ENCODE data around the gene TANC1.
"Not testable (repeated sequence)": the region's sequence is repeated elsewhere in the genome, so short reads cannot be mapped to it uniquely, and the experiment has no call there.

The TANC1 gene

DNA sequence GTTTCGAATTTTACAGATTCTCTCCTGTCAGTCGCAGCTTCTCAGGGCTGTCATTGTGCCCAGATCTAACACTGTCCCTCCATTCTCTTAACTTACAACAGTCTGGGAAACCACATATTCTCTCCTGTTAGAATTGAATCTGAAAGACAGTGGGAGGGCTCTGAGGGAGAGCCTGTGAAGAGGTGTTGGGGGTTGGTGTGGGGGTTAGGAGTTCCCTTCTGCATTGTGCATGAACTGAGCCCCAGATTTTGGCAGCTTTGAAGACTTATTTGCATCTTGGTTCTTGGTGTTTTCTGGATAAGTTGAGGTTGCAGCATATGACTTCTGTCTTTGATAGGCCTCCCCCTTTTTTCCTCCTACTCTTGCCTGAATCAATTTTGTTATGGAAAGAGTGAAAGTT is 64.1 kb downstream of the TANC1 start:
- DNase-seq, result no peak

DNA sequence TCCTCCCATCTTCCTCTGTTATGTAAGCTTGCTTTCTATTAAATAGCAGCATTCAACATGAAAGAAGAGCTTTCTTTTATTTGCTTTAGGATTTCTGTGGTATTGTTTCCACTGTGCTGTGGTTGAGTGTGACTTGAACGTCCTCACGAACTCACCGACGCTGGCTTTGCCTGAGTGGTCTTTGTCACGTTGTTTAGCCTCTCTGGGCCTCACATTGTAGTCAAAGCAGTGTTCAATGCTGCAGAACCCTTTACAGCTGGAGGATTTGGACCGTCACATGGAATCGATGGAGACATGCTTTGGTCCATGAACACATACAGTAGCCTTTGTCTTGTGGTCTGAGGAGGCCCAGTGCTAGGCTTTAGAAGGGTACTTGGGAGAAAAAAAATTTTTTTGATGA is 66.3 kb downstream of the TANC1 start:
- no peak for DNase-seq

DNA sequence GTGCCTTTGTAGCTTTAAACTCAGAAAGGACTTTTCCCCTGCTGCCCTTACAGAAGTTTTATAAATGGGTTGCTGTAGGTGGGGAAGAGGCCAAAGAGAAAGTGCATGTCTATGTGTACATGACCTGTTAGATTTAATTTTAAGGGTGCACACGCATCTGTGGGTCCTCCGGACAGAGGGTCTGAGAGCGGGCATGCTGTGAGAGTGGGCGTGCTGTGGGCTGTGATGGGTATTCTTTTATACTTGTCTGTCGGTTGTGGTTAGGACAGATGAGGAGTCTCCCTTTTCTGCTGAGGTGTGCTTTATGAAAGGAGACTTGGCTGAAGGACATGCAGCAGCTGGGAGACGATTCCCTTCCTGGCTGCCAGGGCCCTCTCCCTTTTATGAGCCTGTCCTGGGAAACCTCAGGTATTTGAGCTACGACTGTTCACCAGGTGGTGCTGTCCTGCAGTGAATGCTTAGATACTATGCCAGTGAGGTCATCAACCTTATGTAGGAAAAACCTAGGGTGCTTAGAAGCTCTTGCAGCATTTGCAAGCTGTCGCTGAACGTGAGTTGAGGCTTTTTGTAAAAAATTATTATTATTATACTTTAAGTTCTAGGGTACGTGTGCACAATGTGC is 67.5 kb downstream of the TANC1 start:
- no peak for DNase-seq

DNA sequence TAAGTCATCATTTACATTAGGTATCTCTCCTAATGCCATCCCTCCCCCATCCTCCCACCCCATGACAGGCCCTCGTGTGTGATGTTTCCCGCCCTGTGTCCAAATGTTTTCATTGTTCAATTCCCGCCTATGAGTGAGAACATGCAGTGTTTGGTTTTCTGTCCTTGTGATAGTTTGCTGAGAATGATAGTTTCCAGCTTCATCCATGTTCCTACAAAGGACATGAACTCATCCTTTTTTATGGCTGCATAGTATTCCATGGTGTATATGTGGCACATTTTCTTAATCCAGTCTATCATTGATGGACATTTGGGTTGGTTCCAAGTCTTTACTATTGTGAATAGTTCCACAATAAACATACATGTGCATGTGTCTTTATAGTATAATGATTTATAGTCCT is 68.0 kb downstream of the TANC1 start:
- DNase-seq, result not testable (repeated sequence)

DNA sequence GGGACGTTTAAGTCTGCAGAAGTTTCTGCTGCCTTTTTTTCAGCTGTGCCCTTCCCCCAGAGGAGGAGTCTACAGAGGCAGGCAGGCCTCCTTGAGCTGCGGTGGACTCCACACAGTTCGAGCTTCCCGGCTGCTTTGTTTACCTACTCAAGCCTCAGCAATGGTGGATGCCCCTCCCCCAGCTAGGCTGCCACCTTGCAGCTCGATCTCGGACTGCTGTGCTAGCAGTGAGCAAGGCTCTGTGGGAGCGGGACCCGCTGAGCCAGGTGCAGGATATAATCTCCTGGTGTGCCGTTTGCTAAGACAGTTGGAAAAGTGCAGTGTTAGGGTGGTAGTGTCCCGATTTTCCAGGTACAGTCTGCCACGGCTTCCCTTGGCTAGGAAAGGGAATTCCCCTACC is 72.9 kb downstream of the TANC1 start:
- not testable (repeated sequence) for DNase-seq

DNA sequence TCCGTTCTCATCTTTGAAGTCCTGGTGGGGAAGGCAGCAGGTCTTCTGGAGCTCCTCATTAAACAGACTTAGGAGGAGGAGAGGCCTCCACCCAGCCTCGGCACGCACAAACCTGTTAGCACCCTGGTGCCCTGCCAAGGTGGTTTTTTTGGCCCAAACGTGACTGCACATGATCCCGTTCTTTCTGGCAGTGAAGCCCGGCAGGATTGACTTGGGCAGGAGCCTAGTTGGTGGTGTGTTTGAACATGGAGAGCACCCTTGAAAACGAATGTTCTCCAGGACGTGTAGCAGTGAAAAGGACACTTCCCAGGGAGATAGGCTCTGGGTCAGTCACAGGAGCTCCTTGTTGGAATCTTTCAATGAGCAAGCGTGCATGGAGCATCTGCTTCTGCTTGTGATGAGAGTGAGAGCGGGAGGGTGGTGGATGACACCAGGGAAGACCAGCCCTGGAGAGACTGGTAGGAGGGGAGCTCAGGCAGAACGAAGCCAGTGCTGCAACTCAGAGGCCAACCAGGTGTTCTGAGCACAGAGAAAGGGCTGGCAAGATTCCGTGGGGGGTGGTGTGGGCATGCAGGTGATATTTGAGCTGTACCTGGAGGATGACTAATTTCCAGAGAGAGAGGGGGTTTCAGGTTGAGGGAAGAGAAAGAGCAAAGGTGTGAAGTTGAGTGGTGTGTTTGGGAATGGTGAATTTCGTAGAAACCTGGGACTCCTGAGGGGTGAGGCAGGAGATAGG is 73.8 kb downstream of the TANC1 start:
- DNase-seq, result no peak

DNA sequence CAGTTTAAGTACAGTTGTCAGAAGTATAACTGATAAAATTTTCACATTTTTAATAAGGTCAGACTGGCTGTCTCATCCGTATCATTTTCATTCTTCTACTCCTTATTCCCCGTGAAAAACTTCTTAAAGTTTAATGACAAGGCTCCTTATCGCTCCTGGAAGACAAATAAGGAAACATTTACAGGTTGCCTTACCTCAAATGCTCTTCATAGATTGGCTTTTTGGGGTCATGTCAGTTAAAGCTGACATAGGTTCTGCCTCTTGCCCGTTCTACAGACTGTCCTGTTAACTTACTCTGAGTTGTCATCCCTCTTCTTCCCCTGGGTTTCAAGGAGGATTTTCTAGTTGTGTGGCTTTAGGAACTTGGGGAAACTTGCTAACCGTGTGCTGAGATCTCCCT is 75.3 kb downstream of the TANC1 start:
- DNase-seq, result no peak

DNA sequence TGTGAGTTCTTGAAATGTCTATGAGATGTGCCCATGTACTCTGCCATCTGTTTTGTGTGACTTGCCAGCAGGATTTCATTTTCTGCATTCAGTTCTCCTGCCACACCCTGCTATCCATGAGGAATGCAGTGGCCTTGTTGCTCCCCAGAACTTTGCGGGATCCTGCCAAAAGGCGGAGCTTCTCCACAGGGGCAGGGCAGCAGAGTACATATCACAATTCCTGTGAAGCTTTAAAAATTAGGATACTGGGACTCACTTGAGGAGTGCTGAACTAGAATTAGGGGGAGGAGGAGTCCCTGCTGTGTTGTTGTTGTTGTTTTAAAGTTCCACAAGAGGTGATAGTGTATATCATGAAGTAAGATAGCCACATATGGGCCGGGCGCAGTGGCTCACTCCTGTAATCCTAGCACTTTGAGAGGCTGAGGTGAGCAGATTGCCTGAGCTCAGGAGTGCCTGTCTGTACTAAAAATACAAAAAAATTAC is 76.4 kb downstream of the TANC1 start:
- DNase-seq, result no peak

DNA sequence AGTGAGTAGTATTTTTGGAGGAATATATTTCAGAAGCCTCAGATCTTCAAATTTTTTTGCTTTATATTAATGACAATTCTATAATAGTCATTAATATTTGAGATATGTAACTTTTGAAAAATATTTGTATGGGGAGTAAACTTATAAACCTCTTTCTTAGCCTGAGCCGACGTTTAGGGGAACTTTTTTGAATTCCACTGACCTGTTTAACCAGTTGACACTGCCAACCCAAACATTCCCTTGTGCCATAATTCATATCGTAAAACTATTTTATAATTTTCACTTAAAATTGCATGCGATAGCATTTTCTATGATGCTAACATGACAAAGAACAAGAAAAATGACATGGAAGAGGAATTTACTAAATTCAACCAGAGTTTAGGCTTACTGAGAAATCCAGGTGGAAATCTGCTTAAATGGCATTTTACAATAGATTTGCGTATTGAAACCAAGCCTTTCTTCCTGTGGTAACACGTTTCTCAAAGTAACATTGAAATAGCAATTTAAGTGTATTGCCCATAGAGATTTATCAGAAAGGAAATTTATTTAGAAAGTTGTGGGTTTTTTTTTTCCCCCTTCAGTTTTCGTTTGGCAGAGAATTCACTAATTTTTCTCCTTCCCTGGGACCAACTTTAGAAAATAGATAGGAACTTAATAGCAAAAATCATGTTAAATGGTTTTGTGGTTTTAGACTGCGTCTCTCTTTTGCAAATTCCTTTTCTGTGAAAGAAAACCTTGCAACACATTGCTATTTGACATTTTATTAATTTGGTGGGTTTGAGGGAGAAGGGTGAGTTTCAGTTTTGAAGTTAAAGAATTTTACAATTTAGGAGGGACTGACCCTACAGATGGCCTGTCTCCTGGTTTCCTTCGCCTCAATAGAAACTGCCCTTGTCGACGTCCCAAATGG is 77.4 kb downstream of the TANC1 start:
- no peak for DNase-seq

DNA sequence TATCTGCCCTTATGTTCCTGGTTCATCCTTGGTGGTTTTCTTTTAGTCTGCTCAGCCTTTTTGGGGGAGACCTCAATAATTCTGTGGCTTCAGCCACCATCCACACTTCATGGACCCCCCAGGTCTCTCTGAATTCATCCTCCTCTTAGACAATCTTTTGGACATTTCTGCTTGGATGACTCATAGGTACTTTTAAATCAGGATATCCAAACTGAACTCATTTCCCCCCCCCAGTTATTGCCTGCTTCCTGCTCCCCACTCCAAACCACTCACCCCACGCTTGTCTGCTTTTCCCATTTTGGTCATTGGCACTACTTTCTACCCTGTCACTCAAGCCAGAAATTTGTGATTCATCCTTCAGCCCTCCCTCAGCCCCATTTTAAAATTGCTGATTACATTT is 78.5 kb downstream of the TANC1 start:
- DNase-seq, result no peak

DNA sequence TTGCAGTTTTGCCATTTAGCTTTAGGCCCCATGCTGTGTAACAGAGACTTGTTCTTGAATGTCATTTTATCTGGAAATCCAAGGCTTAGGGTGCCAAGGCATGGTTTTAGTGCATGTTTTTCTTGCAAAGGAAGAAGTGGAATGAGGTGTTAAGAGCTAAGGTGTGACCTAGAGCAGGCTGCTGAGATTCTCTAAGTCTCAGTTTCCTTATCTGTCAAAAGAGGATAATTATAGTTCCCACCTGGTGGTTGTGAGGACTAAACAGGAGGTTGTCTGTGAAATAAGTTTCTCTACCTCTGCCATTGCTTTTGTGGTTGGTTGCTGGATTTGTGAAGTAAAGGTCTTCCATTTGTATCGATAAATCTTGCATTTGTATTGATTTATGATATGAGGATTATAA is 82.0 kb downstream of the TANC1 start:
- DNase-seq, result no peak

DNA sequence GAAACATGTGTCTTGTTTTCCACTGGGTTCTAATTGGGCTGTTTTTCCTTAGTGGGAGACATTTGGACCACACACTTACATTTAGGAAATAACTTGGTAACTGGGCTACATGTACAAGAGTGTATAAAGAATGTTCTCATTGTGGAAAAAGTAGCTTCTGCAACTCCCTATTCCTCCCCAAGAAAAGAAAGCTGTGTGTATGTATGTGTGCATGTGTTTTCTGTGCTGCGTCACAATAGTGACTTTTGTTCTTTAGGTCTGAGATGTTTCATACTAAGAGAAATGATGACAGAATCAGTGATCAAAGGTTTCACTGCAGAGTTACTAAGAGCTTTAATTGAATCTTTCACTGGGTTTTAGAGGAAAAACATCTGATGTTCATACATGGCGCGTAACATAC is 82.7 kb downstream of the TANC1 start:
- DNase-seq, result no peak

DNA sequence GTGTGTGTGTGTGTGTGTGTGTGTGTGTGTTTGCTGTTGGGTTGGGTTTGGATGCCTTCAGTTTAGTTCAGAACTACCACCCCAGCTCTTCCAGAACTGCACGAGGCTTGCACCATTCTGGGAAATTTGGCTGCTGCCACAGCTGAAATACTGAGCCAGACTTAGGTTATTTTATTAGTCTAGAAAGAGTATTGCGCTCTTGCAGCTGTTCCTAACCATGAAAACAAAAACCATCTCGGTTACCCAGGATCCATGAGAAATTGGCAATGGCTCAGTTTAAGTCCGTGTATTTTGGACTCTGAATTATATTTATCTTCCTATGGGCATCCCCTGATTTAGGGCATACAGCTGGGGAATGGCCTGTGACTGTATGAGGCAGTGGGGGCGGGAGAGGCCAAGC is 83.2 kb downstream of the TANC1 start:
- DNase-seq, result no peak

DNA sequence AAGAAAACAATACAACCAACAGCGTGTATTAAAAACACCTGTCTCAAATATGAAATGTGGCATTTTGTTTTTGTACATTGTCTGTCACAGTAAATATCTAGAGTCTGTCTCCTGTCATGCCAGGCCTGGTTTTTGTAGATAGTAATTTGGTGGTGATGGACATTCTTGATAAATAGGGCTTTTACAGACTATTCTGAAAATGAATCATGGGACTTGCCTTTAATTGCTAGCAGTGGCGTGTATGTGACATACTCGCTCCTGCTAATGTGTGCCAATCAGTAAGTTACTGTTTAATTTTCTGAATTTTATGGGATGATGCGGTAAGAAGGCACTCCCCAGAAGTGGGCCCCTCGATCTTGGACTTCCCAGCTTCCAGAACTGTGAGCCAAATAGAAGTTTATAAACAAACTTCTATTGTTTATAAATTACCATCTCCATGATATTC is 83.7 kb downstream of the TANC1 start:
- no peak for DNase-seq

DNA sequence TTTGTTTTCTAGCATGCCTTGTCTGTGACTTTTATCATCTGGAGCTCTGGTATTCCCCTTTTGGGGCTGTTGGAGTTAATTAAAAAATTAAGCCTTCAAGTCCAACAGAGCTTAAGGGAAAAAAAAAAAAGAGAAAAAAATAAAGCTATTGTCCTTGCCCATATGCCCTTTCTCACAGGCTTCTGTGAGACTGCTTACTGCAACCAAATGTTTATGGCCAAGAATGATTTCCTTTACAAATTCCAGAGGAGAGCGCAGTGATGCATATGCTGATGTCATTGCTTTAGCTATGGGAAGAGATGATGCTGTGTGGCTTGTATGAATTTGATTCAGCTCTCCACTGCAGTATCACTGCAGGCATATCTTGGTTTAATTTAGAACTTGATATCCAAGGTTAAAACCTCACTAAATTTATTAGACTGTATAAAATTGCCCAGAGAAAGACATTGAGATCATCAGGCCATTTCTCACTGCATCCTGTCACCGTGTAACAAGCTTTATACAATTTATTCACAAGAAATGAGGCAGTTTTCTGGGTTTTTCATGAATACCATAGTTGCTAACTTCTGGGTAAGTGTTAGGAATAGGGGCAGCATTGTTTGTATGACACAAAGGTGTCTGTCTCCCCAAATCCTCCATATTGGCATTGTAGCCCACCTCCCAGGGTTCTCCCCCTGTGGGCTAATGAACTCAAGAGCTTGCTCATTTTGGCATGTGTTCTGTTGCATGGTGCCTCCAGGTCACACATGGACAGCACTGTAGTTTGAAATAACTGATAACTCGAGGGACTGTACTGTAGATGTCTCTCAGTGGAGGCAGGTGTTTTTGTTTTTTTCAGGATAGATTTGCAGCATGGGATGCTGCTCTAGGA is 85.0 kb downstream of the TANC1 start:
- DNase-seq, result no peak

DNA sequence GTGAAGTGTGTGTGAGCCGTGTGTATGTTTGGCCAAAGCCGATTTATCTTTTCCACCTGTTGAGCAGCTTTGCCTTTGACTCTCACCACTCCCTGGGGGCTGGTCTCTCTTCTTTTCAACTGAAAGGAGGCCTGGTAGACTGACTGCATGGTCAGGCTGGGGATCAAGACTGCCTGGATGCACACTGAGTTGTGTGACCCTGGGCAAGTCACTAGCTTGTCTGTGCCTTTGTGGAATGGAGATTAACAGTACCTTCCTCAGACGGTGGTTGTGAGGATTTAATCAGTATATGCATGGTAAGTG is 85.5 kb downstream of the TANC1 start:
- no peak for DNase-seq

DNA sequence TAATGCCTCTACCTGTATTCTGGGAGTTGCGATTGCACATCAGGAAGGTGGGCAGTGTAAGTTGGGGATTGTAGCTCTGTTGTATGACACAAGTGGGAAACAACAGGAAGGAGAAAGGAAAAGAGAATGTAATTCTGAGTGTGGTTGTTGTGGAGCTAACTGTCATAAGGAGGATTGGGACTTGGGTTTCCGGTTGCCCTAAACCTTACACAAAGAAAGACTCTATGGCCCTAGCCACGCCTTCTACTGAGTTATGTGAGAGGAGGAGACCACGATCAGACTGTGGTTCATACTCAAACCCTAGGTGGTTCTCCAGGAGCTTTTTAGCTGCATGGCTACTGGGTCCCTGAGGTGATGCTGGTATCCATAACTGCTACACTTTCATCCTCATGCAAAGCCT is 86.5 kb downstream of the TANC1 start:
- no peak for DNase-seq

DNA sequence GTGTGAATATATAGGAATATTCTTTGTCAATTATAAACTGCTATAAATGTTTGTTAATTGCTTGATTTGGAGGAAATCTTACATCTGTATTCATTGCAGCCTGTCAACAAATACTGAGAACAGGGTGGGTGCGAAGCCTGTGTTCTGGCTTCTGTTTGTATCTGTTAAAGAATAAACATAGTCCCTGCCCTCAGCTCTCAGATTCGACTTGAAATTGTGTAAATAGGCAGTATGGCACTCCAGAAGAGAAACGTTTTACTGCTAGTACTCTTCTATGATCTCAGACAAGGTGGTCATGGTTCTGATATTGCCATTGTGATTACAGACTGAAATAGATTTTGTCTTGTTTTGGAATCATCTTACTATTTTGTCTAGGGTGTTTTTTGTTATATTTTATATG is 92.1 kb downstream of the TANC1 start:
- no peak for DNase-seq

DNA sequence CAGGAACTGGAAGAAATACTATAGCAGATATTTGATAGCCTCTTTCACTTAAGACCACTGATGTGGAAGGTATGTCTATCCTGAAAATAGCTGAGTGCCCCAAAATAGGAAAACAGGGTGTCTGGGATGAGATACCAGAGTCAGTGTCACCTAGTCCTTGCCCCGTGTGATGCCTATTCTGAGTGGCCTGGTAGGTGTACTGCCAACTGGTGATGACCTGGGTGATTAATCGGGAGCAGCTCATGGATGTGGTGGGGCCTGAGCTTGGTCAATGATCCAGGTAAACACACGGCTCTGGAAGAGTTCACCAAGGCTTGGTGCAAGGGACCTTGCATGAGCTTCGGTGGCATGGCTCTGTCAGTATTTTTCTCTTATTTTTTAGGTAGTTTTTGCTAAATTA is 95.2 kb downstream of the TANC1 start:
- DNase-seq, result no peak

DNA sequence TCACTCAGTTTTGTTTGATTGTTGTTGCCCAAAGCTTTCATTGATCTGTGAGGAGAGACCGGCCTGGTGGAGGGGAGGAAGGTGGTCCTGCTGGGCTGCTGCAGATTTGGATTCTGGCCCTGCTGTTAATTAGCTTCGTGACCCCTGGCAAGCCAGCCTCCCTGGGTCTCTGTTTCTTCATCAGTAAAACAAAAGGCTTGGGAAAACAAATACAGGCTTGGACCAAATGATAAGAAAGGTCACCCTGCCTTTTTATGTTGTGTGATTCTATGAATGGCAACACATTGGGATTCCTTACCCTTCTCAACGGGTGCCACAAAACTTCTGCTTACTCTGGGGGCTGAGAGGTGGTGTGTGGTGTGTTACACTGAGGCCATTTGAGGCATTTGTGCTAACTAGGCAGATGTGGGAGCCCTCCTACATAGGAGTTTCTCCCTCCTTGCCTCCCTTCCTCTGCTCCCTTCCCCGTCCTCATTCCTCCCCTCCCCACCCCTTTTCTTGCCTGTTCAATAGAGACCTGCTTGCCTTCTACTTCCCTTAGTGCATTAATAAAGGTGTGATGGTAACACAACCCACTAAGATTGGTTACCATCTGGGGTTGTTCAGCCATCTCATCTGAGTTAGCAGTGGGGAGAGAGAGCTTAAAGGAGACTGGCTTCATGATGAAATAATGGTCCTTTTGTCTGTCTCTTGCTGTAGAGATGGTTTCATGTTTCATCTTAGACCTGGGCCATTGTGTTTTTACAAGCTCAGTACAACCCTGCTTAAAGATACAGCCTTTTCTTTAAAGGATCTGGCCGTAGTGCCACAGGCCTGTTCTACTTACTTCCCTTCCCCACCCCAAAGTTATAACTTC is 96.2 kb downstream of the TANC1 start:
- no peak for DNase-seq

DNA sequence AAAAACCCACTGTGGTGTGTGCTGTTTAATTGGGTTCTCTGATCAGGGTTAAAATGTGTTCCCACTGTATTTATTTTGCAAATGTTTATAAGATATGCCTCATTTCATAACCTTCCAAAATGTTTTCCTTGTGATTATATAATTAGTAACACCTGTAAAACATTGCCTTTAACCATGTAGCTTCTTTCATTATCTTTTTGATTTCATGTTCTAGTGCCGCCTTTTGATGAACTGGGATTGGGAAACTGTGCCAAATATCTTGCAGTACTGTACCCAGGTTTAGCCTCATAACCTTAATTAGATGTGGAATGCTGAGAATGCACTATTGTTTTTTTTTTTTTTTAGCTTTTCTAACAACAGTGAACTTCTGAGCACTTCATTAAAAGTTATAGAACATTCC is 96.9 kb downstream of the TANC1 start:
- DNase-seq, result no peak

DNA sequence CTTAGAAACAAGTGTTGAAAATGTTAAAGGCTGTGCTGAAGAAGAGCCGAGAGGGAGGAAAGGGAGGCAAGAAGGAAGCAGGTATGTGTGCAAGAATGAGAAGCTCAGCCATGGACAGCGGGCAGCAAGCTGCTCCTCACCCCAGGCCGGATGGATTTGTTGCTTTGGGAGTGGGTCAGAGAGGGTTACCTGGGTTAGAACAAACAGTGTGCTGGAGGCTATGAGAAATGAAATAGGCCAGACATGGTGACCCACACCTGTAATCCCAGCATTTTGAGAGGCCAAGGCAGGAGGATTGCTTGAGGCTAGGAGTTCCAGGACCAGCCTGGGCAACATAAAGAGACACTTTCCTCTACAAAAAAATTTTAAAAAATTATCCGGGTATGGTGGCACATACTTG is 97.5 kb downstream of the TANC1 start:
- DNase-seq, result no peak
